ENCODE results near the gene CEP350. TPM values are rescaled to one million over a fixed set of nuclear protein-coding genes. Genes with fewer than 3 reads are reported as not detected.

Gene CEP350
- total and polyA plus RNA-seq, 2 experiments from 2014 or later, result 24.9 to 49.6 TPM

DNA sequence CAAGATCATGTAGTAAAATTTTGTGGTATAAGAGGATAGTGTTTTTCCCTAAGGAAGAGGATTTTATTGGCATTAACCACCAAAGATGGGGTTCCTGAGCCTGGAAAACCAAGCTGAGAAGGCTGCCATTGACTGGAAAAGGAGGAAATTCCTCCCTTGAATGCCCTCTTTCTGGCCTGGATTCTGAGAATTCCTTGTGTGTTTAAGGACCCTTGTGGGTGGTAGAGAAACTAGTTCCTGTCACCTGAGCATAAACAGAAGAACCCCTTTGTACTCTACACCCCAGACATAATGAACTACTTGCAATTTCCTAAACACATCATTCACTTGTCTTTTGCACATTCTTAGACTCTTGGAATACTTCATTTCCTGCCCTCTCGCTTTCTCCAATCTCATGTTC lies 33.1 kb upstream of the CEP350 start:
- Histone ChIP-seq H3K4me3 (no peak overlapping the region), H3K9me3 (ENCODE audit: low read depth) (no peaks in the 10 kb centered on the region), H3K36me3 (peaks cover 23% of the 10 kb centered on the region), H3K27ac (no peak overlapping the region), H3K27me3 (no peaks in the 10 kb centered on the region), H3K4me1 (ENCODE audit: low read depth) (no peaks in the 10 kb centered on the region)
- TF ChIP-seq, protein P1, sequence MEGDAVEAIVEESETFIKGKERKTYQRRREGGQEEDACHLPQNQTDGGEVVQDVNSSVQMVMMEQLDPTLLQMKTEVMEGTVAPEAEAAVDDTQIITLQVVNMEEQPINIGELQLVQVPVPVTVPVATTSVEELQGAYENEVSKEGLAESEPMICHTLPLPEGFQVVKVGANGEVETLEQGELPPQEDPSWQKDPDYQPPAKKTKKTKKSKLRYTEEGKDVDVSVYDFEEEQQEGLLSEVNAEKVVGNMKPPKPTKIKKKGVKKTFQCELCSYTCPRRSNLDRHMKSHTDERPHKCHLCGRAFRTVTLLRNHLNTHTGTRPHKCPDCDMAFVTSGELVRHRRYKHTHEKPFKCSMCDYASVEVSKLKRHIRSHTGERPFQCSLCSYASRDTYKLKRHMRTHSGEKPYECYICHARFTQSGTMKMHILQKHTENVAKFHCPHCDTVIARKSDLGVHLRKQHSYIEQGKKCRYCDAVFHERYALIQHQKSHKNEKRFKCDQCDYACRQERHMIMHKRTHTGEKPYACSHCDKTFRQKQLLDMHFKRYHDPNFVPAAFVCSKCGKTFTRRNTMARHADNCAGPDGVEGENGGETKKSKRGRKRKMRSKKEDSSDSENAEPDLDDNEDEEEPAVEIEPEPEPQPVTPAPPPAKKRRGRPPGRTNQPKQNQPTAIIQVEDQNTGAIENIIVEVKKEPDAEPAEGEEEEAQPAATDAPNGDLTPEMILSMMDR (IDR thresholded peaks at IDR 0.05; ENCODE audit: low read depth, low read length), result no peak
- peak in 1 of 2 donors; percentile 15 for DNase-seq (ENCODE audit: low read depth in 1 of 2, low spot score in 1 of 2)

DNA sequence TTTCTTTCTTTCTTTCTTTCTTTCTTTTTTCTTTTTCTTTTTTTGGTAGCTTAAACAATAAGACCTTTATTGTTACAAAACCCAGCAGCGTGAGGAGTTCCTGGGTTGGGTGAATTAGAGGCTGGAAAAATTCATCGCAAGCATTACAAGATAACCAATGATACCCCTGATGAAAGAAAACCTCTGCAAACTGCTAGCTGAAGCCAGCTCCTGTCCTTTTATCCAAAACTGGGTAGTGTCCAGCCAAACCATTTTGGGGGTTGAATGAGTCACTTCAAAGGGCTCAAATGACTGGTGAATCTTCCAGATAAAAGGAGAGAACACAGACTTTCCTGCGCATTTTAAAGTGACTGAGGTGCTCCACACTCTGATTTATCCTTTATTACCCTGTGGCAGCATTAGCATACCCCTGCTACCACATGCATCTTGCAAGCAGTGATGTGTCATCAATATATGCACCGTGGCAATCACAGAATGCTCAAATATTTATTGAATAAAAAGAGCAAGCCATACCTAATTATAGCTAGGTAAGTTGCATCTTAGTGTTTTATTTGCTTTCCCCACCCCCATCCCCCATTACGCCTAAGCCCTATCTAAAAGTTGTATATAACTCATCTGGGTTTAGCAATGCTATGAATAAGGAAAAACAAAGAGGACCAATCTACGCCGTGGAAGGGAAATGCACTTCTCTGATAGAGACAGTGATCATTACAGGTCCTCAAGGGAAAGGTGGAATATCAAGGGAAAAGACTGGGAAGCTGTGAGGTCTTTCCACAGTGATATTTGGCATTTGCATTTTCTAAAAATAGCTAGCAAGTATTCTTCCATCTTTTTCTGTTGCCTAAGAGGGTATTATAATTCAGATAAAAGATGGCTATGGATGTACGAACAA lies 32.4 kb upstream of the CEP350 start:
- H3K27ac ChIP-seq, result no peak overlapping the region

DNA sequence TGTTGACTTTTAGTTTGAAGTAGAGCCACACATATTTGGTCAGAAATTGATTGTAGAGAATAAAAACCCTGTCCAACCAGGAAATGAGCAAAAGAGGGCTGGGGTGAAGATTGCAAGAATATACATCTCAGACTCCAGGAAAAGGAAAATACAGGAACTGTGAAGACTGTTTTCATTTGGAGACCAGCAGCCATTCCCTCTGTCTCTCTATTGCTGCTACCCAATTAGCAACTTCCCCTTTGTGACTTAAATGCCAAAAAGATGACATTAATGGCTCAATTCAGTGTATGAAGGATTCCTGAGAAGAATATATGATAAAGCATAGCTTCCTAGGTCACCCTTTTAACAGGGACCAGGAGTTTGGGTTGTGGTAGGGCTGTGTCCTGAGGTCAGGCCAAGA lies 31.6 kb upstream of the CEP350 start:
- H3K36me3 ChIP-seq, result peaks cover 12% of the 10 kb centered on the region
- H3K27ac ChIP-seq, result no peak overlapping the region
- no peaks in the 10 kb centered on the region for H3K9me3 ChIP-seq (ENCODE audit: low read depth)
- no peaks in the 10 kb centered on the region for H3K27me3 ChIP-seq
- TF ChIP-seq, protein P1 (IDR thresholded peaks at IDR 0.05; ENCODE audit: low read depth, low read length), result no peak
- no peak for DNase-seq (ENCODE audit: low read depth in 1 of 2, low spot score in 1 of 2)
- H3K4me1 ChIP-seq (ENCODE audit: low read depth), result no peaks in the 10 kb centered on the region
- H3K4me3 ChIP-seq, result no peak overlapping the region

More for the DNA sequence above, 32.4 kb upstream of the CEP350 start:
- Histone ChIP-seq H3K36me3 (peaks cover 20% of the 10 kb centered on the region), H3K27me3 (no peaks in the 10 kb centered on the region), H3K4me1 (ENCODE audit: low read depth) (no peaks in the 10 kb centered on the region), H3K9me3 (ENCODE audit: low read depth) (no peaks in the 10 kb centered on the region), H3K4me3 (no peak overlapping the region)
- peak in 1 of 2 donors; percentile 25 for DNase-seq (ENCODE audit: low read depth in 1 of 2, low spot score in 1 of 2)
- TF ChIP-seq, protein P1 (IDR thresholded peaks at IDR 0.05; ENCODE audit: low read depth, low read length), result no peak

DNA sequence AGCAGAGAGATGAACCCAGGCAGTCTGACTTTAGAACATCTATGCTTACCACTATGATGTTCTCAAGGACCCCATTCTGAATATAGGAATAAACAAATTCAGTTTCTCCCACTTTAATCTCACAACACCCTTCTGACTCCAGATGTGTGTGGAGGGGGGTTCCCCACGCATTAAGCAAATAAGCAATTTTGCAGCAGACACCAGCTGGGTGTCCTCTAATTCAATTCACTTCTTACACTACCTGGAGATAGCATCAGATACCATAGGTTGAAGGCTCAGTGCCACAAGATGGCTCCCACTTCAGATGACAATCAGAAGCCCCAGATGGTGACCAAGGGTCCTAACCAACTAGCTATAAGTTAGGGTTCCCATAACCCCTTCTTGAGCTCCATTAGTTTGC lies 30.3 kb upstream of the CEP350 start:
- DNase-seq (ENCODE audit: low read depth in 1 of 2, low spot score in 1 of 2), result no peak
- no peaks in the 10 kb centered on the region for H3K27me3 ChIP-seq
- no peak overlapping the region for H3K4me3 ChIP-seq
- H3K27ac ChIP-seq, result no peak overlapping the region
- peaks cover 6% of the 10 kb centered on the region for H3K36me3 ChIP-seq
- H3K4me1 ChIP-seq (ENCODE audit: low read depth), result no peaks in the 10 kb centered on the region
- H3K9me3 ChIP-seq (ENCODE audit: low read depth), result no peaks in the 10 kb centered on the region
- TF ChIP-seq, protein P1 (IDR thresholded peaks at IDR 0.05; ENCODE audit: low read depth, low read length), result no peak

- no peak overlapping the region for H3K4me3 ChIP-seq
- H3K27ac ChIP-seq, result no peak overlapping the region
- H3K27me3 ChIP-seq, result no peaks in the 10 kb centered on the region
- TF ChIP-seq, protein P1 (IDR thresholded peaks at IDR 0.05; ENCODE audit: low read depth, low read length), result no peak
- H3K4me1 ChIP-seq (ENCODE audit: low read depth), result no peaks in the 10 kb centered on the region
- H3K9me3 ChIP-seq (ENCODE audit: low read depth), result no peaks in the 10 kb centered on the region
- DNase-seq (ENCODE audit: low read depth in 1 of 2, low spot score in 1 of 2), result no peak
- H3K36me3 ChIP-seq, result no peaks in the 10 kb centered on the region
These were observed 29.3 kb upstream of the CEP350 start for GRCh38 chr1:179925302-179925701.
